HEK293 (cell line): ENCODE data around the gene CACNB4.

Experiments used
- CTCF ChIA-PET: fragments of 350-600 bp; formaldehyde crosslinking; extraction: SDS; loops from one replicate; lab custom pipeline; 2021; ENCODE audit warnings: antibody characterized with exemption; lab: Yijun Ruan, JAX
- POLR2A ChIA-PET: fragments of 300-600 bp; formaldehyde crosslinking; extraction: SDS; loops from one replicate; lab custom pipeline; 2020; ENCODE audit warnings: antibody characterized with exemption, inconsistent platforms; lab: Yijun Ruan, JAX
- H3K27ac ChIP-seq: fragments of 200-500 bp; sonication (Bioruptor generic); 2 replicates; pipeline ENCODE4 v1.5.1; 2014; ENCODE audit warnings: low read depth, low read length, control low read depth, inconsistent platforms; ENCODE audit errors: extremely low read depth
- H3K36me3 ChIP-seq, 2 experiments: fragments of 200-500 bp in 1 of 2; sonication (Bioruptor generic) in 1 of 2; 1 replicate in 1 of 2; 2 replicates in 1 of 2; pipeline ENCODE4 v1.5.1; 2014 to 2017; ENCODE audit warnings: inconsistent platforms in 2 of 2, low read length in 2 of 2; ENCODE audit not compliant: control insufficient read depth in 2 of 2, insufficient read depth in 1 of 2
- H3K4me1 ChIP-seq: fragments of 200-500 bp; sonication (Bioruptor generic); 2 replicates; pipeline ENCODE4 v1.5.1; 2014; ENCODE audit warnings: mild to moderate bottlenecking, low read length, inconsistent platforms; ENCODE audit not compliant: control insufficient read depth, insufficient read depth
- H3K4me3 ChIP-seq: 2 replicates; pipeline ENCODE4 v1.5.1; 2011; ENCODE audit warnings: low read depth, mild to moderate bottlenecking, control low read depth, low read length, moderate library complexity
- H3K9me3 ChIP-seq: fragments of 200-500 bp; sonication (Bioruptor generic); 2 replicates; pipeline ENCODE4 v1.5.1; 2014; ENCODE audit warnings: low read depth, low read length, inconsistent platforms; ENCODE audit not compliant: control insufficient read depth, insufficient read depth
- BCL11B ChIP-seq: fragments of 450-650 bp; formaldehyde crosslinking; IDR thresholded peaks from 2 replicates; pipeline ENCODE4 v1.5.1; 2016; ENCODE audit warnings: low read depth, missing biosample characterization, missing genetic modification characterization
- PRDM4 ChIP-seq: fragments of 450-650 bp; formaldehyde crosslinking; IDR thresholded peaks from 2 replicates; pipeline ENCODE4 v1.5.1; 2017; ENCODE audit warnings: missing biosample characterization, missing genetic modification characterization
- ZBTB10 ChIP-seq: fragments of 450-650 bp; formaldehyde crosslinking; IDR thresholded peaks from 2 replicates; pipeline ENCODE4 v1.5.1; 2016; ENCODE audit warnings: missing biosample characterization, missing genetic modification characterization
- ZBTB48 ChIP-seq: fragments of 450-650 bp; formaldehyde crosslinking; IDR thresholded peaks from 2 replicates; pipeline ENCODE4 v1.5.1; 2016; ENCODE audit warnings: missing biosample characterization, missing genetic modification characterization
- ZBTB8A ChIP-seq: fragments of 450-650 bp; formaldehyde crosslinking; IDR thresholded peaks from 2 replicates; pipeline ENCODE4 v1.5.1; 2016; ENCODE audit warnings: missing biosample characterization, missing genetic modification characterization
- ZEB2 ChIP-seq: fragments of 450-650 bp; formaldehyde crosslinking; IDR thresholded peaks from 2 replicates; pipeline ENCODE4 v1.5.1; 2016; ENCODE audit warnings: missing biosample characterization, missing genetic modification characterization
- ZNF112 ChIP-seq: fragments of 450-650 bp; formaldehyde crosslinking; IDR thresholded peaks from 2 replicates; pipeline ENCODE4 v1.5.0; 2017; ENCODE audit warnings: missing biosample characterization, missing genetic modification characterization
- ZNF140 ChIP-seq: fragments of 450-650 bp; formaldehyde crosslinking; IDR thresholded peaks from 2 replicates; pipeline ENCODE4 v1.5.1; 2016; ENCODE audit warnings: missing biosample characterization, missing genetic modification characterization
- ZNF155 ChIP-seq: fragments of 450-650 bp; formaldehyde crosslinking; IDR thresholded peaks from 2 replicates; pipeline ENCODE4 v1.5.1; 2016; ENCODE audit warnings: missing biosample characterization, missing genetic modification characterization
- ZNF169 ChIP-seq: fragments of 450-650 bp; formaldehyde crosslinking; IDR thresholded peaks from 2 replicates; pipeline ENCODE4 v1.5.1; 2016; ENCODE audit warnings: missing biosample characterization, missing genetic modification characterization
- ZNF223 ChIP-seq: fragments of 450-650 bp; formaldehyde crosslinking; IDR thresholded peaks from 2 replicates; pipeline ENCODE4 v1.5.1; 2016; ENCODE audit warnings: missing biosample characterization, missing genetic modification characterization
- ZNF280D ChIP-seq: fragments of 450-650 bp; formaldehyde crosslinking; IDR thresholded peaks from 2 replicates; pipeline ENCODE4 v1.5.1; 2016; ENCODE audit warnings: missing biosample characterization, missing genetic modification characterization
- ZNF394 ChIP-seq: fragments of 450-650 bp; formaldehyde crosslinking; IDR thresholded peaks from 2 replicates; pipeline ENCODE4 v1.5.1; 2016; ENCODE audit warnings: missing biosample characterization, missing genetic modification characterization, mild to moderate bottlenecking, moderate library complexity, borderline replicate concordance
- ZNF514 ChIP-seq: fragments of 450-650 bp; formaldehyde crosslinking; IDR thresholded peaks from 2 replicates; pipeline ENCODE4 v1.5.1; 2016; ENCODE audit warnings: missing biosample characterization, missing genetic modification characterization
- ZNF544 ChIP-seq: fragments of 450-650 bp; formaldehyde crosslinking; IDR thresholded peaks from 2 replicates; pipeline ENCODE4 v1.5.0; 2017; ENCODE audit warnings: missing biosample characterization, missing genetic modification characterization
- ZNF654 ChIP-seq: fragments of 450-650 bp; formaldehyde crosslinking; IDR thresholded peaks from 2 replicates; pipeline ENCODE4 v1.5.1; 2016; ENCODE audit warnings: low read depth, missing biosample characterization, missing genetic modification characterization
- ZNF76 ChIP-seq: fragments of 450-650 bp; formaldehyde crosslinking; IDR thresholded peaks from 2 replicates; pipeline ENCODE4; 2016; ENCODE audit warnings: low read depth, missing biosample characterization, missing genetic modification characterization, borderline replicate concordance
- ZNF791 ChIP-seq: fragments of 450-650 bp; formaldehyde crosslinking; IDR thresholded peaks from 2 replicates; pipeline ENCODE4 v1.5.1; 2016; ENCODE audit warnings: missing biosample characterization, missing genetic modification characterization
- ZNF843 ChIP-seq: fragments of 450-650 bp; formaldehyde crosslinking; IDR thresholded peaks from 2 replicates; pipeline ENCODE4 v1.5.1; 2016; ENCODE audit warnings: missing biosample characterization, missing genetic modification characterization
- ZSCAN16 ChIP-seq: fragments of 450-650 bp; formaldehyde crosslinking; IDR thresholded peaks from 2 replicates; pipeline ENCODE4 v1.5.1; 2016; ENCODE audit warnings: missing biosample characterization, missing genetic modification characterization
- ZXDB ChIP-seq: fragments of 450-650 bp; formaldehyde crosslinking; IDR thresholded peaks from 2 replicates; pipeline ENCODE4 v1.5.1; 2016; ENCODE audit warnings: missing biosample characterization, missing genetic modification characterization
- TF ChIP-seq, protein P1 (sequence below): fragments of 450-650 bp; IDR thresholded peaks from 2 replicates; pipeline ENCODE4 v1.5.1; 2018; ENCODE audit warnings: missing biosample characterization, missing genetic modification characterization

CACNB4 gene

GRCh38 chr2:151840216-151841046 lies 258.4 kb downstream of the CACNB4 start:
- ChIA-PET CTCF (interaction anchor here (0.6 kb wide), 1 partner anchor 351 kb away, joined by 4 read pairs; no protein-coding TSS in a partner anchor), POLR2A (interaction anchor here (1.1 kb wide), 1 partner anchor 13 kb away, joined by 3 read pairs; the partner anchor contains the start of gene ARL5A)
- H3K4me1 ChIP-seq = 0 out of 2 replicates have a peak, but pooled peaks cover under 1% of the 10 kb centered on the region
- H3K36me3 ChIP-seq = peaks cover 0 to 29% of the 10 kb centered on the region in 2 experiments; a peak in 1 of 3 replicates
- no peak overlapping the region for H3K4me3 ChIP-seq
- no peaks in the 10 kb centered on the region for H3K9me3 ChIP-seq
- TF ChIP-seq ZNF654 (no peak), ZNF280D (tag by site-specific recombination) (no peak), ZNF791 (tag by site-specific recombination) (no peak), ZNF514 (tag by site-specific recombination) (no peak), ZNF394 (tag by site-specific recombination) (no peak), ZNF544 (no peak)
- no peak overlapping the region for H3K27ac ChIP-seq

DNA sequence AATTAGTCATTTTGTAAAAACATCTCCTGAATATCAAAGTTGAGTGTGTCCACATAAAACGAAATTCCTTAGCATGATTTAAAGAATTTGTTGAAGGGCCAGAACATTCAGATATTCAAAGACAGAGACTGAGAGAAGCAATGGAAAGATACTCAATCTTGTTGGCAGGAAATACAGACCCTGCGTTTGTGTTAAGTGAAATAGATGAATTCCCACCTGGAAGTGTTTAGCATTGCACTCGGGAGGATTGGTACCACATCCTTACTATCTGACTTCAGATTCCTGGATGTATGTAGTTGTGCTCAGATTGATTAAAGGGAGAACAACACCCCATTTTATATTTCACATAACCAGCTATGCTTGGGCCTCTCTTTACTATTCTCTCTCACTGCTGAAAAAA lies 260.9 kb downstream of the CACNB4 start:
- TF ChIP-seq PRDM4 (no peak), ZXDB (no peak), ZNF155 (tag by site-specific recombination) (no peak), BCL11B (no peak), ZNF223 (no peak), ZBTB8A (tag by site-specific recombination) (no peak), ZNF140 (tag by site-specific recombination) (no peak), ZNF843 (tag by site-specific recombination) (no peak), ZNF169 (tag by site-specific recombination) (no peak), ZSCAN16 (tag by site-specific recombination) (no peak), ZBTB48 (tag by site-specific recombination) (no peak), ZNF76 (tag by site-specific recombination) (no peak), ZBTB10 (tag by site-specific recombination) (no peak), ZNF514 (tag by site-specific recombination) (no peak), ZNF112 (tag by site-specific recombination) (no peak), ZEB2 (tag by site-specific recombination) (no peak)
- TF ChIP-seq, protein P1, sequence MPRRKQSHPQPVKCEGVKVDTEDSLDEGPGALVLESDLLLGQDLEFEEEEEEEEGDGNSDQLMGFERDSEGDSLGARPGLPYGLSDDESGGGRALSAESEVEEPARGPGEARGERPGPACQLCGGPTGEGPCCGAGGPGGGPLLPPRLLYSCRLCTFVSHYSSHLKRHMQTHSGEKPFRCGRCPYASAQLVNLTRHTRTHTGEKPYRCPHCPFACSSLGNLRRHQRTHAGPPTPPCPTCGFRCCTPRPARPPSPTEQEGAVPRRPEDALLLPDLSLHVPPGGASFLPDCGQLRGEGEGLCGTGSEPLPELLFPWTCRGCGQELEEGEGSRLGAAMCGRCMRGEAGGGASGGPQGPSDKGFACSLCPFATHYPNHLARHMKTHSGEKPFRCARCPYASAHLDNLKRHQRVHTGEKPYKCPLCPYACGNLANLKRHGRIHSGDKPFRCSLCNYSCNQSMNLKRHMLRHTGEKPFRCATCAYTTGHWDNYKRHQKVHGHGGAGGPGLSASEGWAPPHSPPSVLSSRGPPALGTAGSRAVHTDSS (tag by site-specific recombination) = no peak
- ChIA-PET CTCF (interaction anchor here (0.7 to 1.0 kb wide), 2 partner anchors 161 to 186 kb away, joined by 3 to 10 read pairs; no protein-coding TSS in a partner anchor), POLR2A (no interaction called here)
- Histone ChIP-seq H3K27ac (no peak overlapping the region), H3K4me3 (no peak overlapping the region), H3K9me3 (no peaks in the 10 kb centered on the region), H3K4me1 (no peaks in the 10 kb centered on the region), H3K36me3 (peaks cover 0 to 29% of the 10 kb centered on the region in 2 experiments; a peak in 1 of 3 replicates)
